Measurements from ENCODE around the gene CD80. TPM values are rescaled to one million over a fixed set of nuclear protein-coding genes. Genes with fewer than 3 reads are reported as not detected.

The CD80 gene
- total and polyA plus RNA-seq, 2 of the 8 experiments (the other 6 are each of a cell fraction or from before 2014, with no cell fraction given), result 0.11 TPM; not detected in 1

DNA sequence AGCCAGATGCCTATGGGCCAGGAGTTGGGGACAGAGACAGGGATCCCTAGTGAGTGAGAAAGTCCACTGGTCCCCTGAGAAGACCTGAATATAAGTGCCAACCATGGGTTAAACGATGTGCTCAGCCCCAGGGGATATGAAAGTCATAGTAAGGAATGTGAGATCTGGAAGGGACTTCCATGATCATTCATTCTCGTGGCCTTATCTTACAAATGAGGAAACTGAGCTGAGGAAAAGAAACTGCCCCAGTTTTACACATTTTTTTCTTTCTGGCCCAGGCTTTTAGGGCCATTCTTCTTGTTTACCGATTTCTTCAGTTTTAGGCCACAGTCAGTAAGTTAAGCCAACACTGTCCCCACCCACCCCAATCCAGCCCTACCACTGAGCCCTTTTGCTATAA lies 11.1 kb downstream of the CD80 start (continued):
- TF ChIP-seq KDM5A (IDR thresholded peaks at IDR 0.05; ENCODE audit: low read length), result no peak
- no peak for TF ChIP-seq CBX5 (IDR thresholded peaks at IDR 0.05; ENCODE audit: low read depth, low read length)
